Adrenal gland (tissue), 5 donors: ENCODE measurements around the gene SFN.

Experiments used
- CTCF ChIP-seq, 6 experiments: fragments of 450-650 bp in 4 of 6; fragments of 200-600 bp in 2 of 6; sonication (generic) in 1 of 6; IDR thresholded peaks; 1 replicate in 5 of 6; 2 replicates in 1 of 6; pipeline versions ENCODE4 v1.5.1 to v1.8.0; 2016 to 2021; ENCODE audit warnings: antibody characterized with exemption in 6 of 6, mild to moderate bottlenecking in 2 of 6, moderate library complexity in 1 of 6
- POLR2A ChIP-seq, 2 donors: fragments of 450-650 bp; IDR thresholded peaks; one replicate each; pipeline ENCODE4 v1.6.1; 2017; ENCODE audit warnings: antibody characterized with exemption in 2 of 2, mild to moderate bottlenecking in 2 of 2, moderate library complexity in 1 of 2
- donor health status: DM: no; HTN: no; CAD: no.

DNA sequence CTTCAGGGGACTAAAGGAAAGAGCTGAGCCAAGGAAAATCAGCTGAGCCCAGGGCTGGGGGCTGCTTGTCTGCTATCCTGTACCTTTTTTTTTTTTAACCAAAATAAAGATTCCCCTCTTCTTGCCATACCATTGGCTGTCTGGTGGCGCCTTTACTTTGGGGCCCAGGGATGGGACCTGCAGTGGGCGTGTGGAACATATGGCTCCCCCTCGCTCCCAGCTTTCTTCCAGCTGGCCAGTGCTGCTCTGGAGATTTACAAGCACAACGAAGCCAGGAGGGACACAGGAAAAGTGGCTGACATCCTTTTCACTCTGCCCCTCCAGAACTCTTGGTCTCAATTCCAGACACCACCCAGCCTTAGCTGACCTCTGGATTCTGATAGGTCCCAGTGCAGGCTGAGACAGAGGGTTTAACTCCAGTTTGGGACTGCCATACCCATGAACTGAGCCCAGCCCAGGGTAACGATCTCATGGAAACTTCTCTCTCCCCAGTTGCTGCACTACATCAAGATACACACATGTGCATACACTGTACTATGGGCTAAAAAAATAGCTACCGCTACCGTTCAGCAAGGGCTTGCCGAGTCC lies 5.4 kb upstream of the SFN start:
- TF ChIP-seq POLR2A (IDR thresholded peaks at IDR 0.05), result no peak
- no peak for TF ChIP-seq CTCF (IDR thresholded peaks at IDR 0.05)
